SK-N-MC (cell line): ENCODE data around the gene CFAP74.

Source experiments
- EZH2 ChIP-seq: fragments of 200-600 bp; sonication (generic); IDR thresholded peaks from one replicate; pipeline ENCODE4 v1.6.1; 2017; ENCODE audit warnings: antibody characterized with exemption
- FOXP2 ChIP-seq: optimal IDR thresholded peaks from 2 replicates; pipeline ENCODE3; 2011; ENCODE audit warnings: mild to moderate bottlenecking, moderate library complexity; ENCODE audit not compliant: insufficient read depth; ENCODE audit errors: extremely low read length, control extremely low read depth
- POLR2AphosphoS5 ChIP-seq: IDR thresholded peaks from 2 replicates; pipeline ENCODE4 v1.6.1; 2012; ENCODE audit warnings: mild to moderate bottlenecking, low read depth, low read length, borderline replicate concordance

DNA sequence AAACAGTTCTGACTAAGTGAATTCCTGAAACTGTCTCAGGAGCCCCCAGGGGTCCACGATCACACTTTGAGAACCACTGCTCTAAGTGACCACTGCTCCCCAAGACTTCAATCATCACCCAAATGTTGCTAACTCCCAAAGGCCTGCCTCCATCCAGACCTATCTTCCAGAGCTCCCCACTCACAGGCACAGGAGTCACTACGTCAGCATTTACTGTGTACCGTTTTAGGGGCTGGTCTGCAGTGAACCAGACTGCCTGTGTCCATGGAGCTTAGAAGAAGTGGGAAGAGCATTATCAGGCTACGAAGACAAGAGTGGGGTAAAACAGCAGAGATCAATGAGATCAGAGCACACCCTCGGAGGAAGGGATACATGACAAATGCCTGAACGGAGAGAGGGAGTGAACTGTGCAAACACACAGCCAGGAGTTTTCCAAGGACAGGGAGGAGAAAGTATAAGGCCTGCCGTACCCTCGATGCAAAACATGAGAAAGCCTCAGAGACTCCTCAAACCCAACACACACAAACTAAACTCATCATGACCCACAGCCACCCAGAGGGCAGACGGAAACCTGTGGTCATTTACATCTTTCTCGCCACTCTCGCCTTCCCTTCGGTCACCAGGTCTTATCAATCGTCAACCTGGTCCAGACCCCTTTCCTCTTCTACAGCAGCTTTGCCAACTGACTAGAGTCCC is 122.8 kb downstream of the CFAP74 start:
- TF ChIP-seq POLR2AphosphoS5 (no peak), EZH2 (no peak), FOXP2 (no peak)
